PC-3 (cell line): ENCODE data around the gene USH1G. TPM values are rescaled to one million over a fixed set of nuclear protein-coding genes. Genes with fewer than 3 reads are reported as not detected.

Experiments
- ATAC-seq: fragments of 200-7000 bp; cut with Tn5 transposase; 2 replicates; pipeline ENCODE4 v1.9.1; 2020; ENCODE audit warnings: mild to moderate bottlenecking, moderate library complexity
- BruUV-seq: library from RNA; stranded (reverse); fragments of 400-500 nt; replicated peaks from 2 replicates; lab custom pipeline; 2021; lab: Mats Ljungman, UMichigan
- CTCF ChIA-PET: fragments of 300-600 bp; sonication (Branson Sonifier 250); formaldehyde crosslinking; loops from one replicate; lab custom pipeline; 2022; ENCODE audit warnings: antibody characterized with exemption; lab: Charles Lee
- POLR2A ChIA-PET: fragments of 300-600 bp; sonication (Branson Sonifier 250); formaldehyde crosslinking; loops from one replicate; lab custom pipeline; 2022; ENCODE audit warnings: antibody characterized with exemption; ENCODE audit not compliant: unreplicated experiment; lab: Charles Lee
- DNase-seq: peaks from one replicate; pipeline ENCODE4 v3.0.0-alpha.2; 2015
- H2AFZ ChIP-seq: fragments of 300-600 bp; sonication (generic); 2 replicates; pipeline ENCODE4 v1.6.0; 2016; ENCODE audit warnings: antibody characterized with exemption, low read length
- H3F3A ChIP-seq: fragments of 300-600 bp; sonication (generic); one replicate; pipeline ENCODE4 v1.6.0; 2017; ENCODE audit warnings: antibody characterized with exemption, low read length, control low read depth, mild to moderate bottlenecking; ENCODE audit not compliant: unreplicated experiment
- H3K27ac ChIP-seq: fragments of 300-600 bp; sonication (generic); 2 replicates; pipeline ENCODE4 v1.5.1; 2016; ENCODE audit warnings: mild to moderate bottlenecking, low read length
- H3K27me3 ChIP-seq: fragments of 300-600 bp; sonication (generic); 2 replicates; pipeline ENCODE4 v1.6.1; 2016; ENCODE audit warnings: low read length, mixed read lengths
- H3K36me3 ChIP-seq: fragments of 300-600 bp; sonication (generic); 2 replicates; pipeline ENCODE4 v1.6.1; 2016; ENCODE audit warnings: low read depth, mixed run types, low read length, mixed read lengths
- H3K4me1 ChIP-seq: fragments of 300-600 bp; sonication (generic); 2 replicates; pipeline ENCODE4 v1.5.1; 2016; ENCODE audit warnings: low read length; ENCODE audit not compliant: insufficient read depth
- H3K4me2 ChIP-seq: fragments of 300-600 bp; sonication (generic); 2 replicates; pipeline ENCODE4 v1.6.0; 2016; ENCODE audit warnings: low read length
- H3K4me3 ChIP-seq: fragments of 300-600 bp; sonication (generic); 2 replicates; pipeline ENCODE4 v1.5.1; 2016; ENCODE audit warnings: mild to moderate bottlenecking, low read length, mixed read lengths
- H3K79me2 ChIP-seq: fragments of 300-600 bp; sonication (generic); 2 replicates; pipeline ENCODE4 v1.6.1; 2017; ENCODE audit warnings: low read length, mixed read lengths
- H3K9ac ChIP-seq: fragments of 300-600 bp; sonication (generic); 2 replicates; pipeline ENCODE4 v1.6.0; 2016; ENCODE audit warnings: mild to moderate bottlenecking, low read length
- H3K9me2 ChIP-seq: fragments of 300-600 bp; sonication (generic); replicated peaks from 2 replicates; pipeline ENCODE4 v1.6.1; 2016; ENCODE audit warnings: mixed run types, low read length, mixed read lengths
- H3K9me3 ChIP-seq: fragments of 300-600 bp; sonication (generic); 2 replicates; pipeline ENCODE4 v1.6.1; 2016; ENCODE audit warnings: low read length, mixed read lengths
- H4K20me1 ChIP-seq: fragments of 300-600 bp; sonication (generic); 2 replicates; pipeline ENCODE4 v1.6.1; 2016; ENCODE audit warnings: low read length, mixed read lengths
- CTCF ChIP-seq: fragments of 300-600 bp; sonication (generic); conservative IDR thresholded peaks from 2 replicates; pipeline ENCODE4 v1.5.1; 2017; ENCODE audit warnings: antibody characterized with exemption, low read depth, mild to moderate bottlenecking, low read length
- EZH2 ChIP-seq: fragments of 300-600 bp; sonication (generic); IDR thresholded peaks from one replicate; pipeline ENCODE4 v1.6.1; 2017; ENCODE audit warnings: antibody characterized with exemption, mild to moderate bottlenecking, low read length; ENCODE audit not compliant: unreplicated experiment
- EZH2phosphoT487 ChIP-seq: fragments of 300-600 bp; sonication (generic); IDR thresholded peaks from 2 replicates; pipeline ENCODE4 v1.6.1; 2018; ENCODE audit warnings: mild to moderate bottlenecking, antibody characterized with exemption, low read length, borderline replicate concordance
- intact Hi-C: fragments of 100-400 bp; cut with micrococcal nuclease; formaldehyde crosslinking; loops from 2 replicates; pipeline ENCODE4 v1.9.0; 2023
- total RNA-seq: library from RNA; depleted of rRNA; stranded (reverse); fragments of >200 nt; gene quantifications from 2 replicates; pipeline ENCODE4 v1.2.3, GENCODE V29; 2014

USH1G gene
- total RNA-seq, 1 experiment from 2014 or later, result 0.04 TPM

- Histone ChIP-seq H3K9me2 (no peaks in the 10 kb centered on the region), H3K4me2 (peak overlapping the region; percentile 21; the same call in 1 of the 2 replicates), H3F3A (no peaks in the 10 kb centered on the region), H3K27me3 (peaks cover 34% of the 10 kb centered on the region), H3K4me3 (no peak overlapping the region), H3K9me3 (no peaks in the 10 kb centered on the region), H3K9ac (no peak overlapping the region), H4K20me1 (no peaks in the 10 kb centered on the region), H3K27ac (no peak overlapping the region), H2AFZ (no peak overlapping the region), H3K36me3 (no peaks in the 10 kb centered on the region), H3K79me2 (no peaks in the 10 kb centered on the region), H3K4me1 (no peaks in the 10 kb centered on the region)
- no peak for TF ChIP-seq EZH2phosphoT487
- TF ChIP-seq CTCF, result no peak
- TF ChIP-seq EZH2, result no peak
- DNase-seq (no peak), ATAC-seq (no peak)
- ChIA-PET CTCF (no interaction called here), POLR2A (no interaction called here)
- intact Hi-C loops, result no loop called here
- BruUV-seq, result no TSS peak
These were observed 13.4 kb upstream of the USH1G start for GRCh38 chr17:74936470-74936799.

- POLR2A ChIA-PET, result no interaction called here
- Histone ChIP-seq H3K9ac (no peak within 1 kb of the TSS), H3K27me3 (peaks cover 34% of the 10 kb centered on the region)
These were observed 12.8 kb upstream of the USH1G start, which contains the start of gene OTOP3 for GRCh38 chr17:74935585-74936469. Gene OTOP3, plus strand, starts transcription at chr17:74935898. Its CDS starts 24 bp downstream, at chr17:74935922.

More at GRCh38 chr17:74935585-74936469, 12.8 kb upstream of the USH1G start, which contains the start of gene OTOP3:
- Histone ChIP-seq H3K36me3 (no peaks in the 10 kb centered on the region), H3K4me3 (no peak within 1 kb of the TSS), H3F3A (no peaks in the 10 kb centered on the region), H3K79me2 (no peaks in the 10 kb centered on the region), H3K27ac (no peak within 1 kb of the TSS), H3K4me1 (no peaks in the 10 kb centered on the region), H2AFZ (no peak within 1 kb of the TSS), H3K4me2 (peak within 1 kb of the TSS; percentile 21; the same call in 1 of the 2 replicates), H4K20me1 (no peaks in the 10 kb centered on the region), H3K9me2 (no peaks in the 10 kb centered on the region), H3K9me3 (no peaks in the 10 kb centered on the region)
- ATAC-seq, result peak; percentile 52
- TF ChIP-seq CTCF (no peak), EZH2 (peak; percentile 92), EZH2phosphoT487 (peak; percentile 54)
- CTCF ChIA-PET, result no interaction called here
- no TSS peak for BruUV-seq
- no peak for DNase-seq
- intact Hi-C loops, result no loop called here
